IPS-NIHi11 (cell line): ENCODE measurements around the gene TAGLN.

Experiments used
- DNase-seq: peaks from one replicate; pipeline ENCODE4 v3.0.0; 2012; ENCODE audit warnings: mixed read lengths, low spot score

The TAGLN gene

DNA sequence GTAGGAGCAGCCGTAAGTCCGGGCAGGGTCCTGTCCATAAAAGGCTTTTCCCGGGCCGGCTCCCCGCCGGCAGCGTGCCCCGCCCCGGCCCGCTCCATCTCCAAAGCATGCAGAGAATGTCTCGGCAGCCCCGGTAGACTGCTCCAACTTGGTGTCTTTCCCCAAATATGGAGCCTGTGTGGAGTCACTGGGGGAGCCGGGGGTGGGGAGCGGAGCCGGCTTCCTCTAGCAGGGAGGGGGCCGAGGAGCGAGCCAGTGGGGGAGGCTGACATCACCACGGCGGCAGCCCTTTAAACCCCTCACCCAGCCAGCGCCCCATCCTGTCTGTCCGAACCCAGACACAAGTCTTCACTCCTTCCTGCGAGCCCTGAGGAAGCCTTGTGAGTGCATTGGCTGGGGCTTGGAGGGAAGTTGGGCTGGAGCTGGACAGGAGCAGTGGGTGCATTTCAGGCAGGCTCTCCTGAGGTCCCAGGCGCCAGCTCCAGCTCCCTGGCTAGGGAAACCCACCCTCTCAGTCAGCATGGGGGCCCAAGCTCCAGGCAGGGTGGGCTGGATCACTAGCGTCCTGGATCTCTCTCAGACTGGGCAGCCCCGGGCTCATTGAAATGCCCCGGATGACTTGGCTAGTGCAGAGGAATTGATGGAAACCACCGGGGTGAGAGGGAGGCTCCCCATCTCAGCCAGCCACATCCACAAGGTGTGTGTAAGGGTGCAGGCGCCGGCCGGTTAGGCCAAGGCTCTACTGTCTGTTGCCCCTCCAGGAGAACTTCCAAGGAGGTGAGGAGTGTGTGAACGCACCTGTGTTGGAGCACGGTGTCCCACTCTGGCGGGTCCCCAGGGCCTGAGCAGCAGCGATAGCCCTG lies at the start of gene TAGLN:
Gene TAGLN, plus strand, starts transcription at position 318 of the 863 bp plus-strand sequence. CDS start 3,644 bp downstream, outside the sequence.
- peak; percentile 89 for DNase-seq

DNA sequence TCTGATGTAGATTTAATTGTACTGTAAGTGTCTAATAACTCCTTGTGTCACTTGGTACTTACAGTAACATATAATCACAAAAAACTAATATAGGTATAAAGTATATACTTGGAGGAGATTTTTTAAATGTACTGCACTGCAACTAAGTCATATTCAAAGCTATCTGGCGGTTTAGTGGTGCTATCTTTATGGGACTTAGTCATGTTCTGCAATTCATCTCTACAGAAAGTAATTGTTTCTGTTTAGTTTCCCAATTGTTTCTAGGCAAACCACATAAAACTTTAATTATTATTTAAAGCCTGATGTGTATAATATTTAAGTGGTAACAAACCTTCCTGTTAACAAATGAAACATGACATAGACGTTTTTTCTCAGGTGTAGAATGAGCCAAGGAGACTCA lies 47.1 kb upstream of the TAGLN start:
- DNase-seq = no peak

DNA sequence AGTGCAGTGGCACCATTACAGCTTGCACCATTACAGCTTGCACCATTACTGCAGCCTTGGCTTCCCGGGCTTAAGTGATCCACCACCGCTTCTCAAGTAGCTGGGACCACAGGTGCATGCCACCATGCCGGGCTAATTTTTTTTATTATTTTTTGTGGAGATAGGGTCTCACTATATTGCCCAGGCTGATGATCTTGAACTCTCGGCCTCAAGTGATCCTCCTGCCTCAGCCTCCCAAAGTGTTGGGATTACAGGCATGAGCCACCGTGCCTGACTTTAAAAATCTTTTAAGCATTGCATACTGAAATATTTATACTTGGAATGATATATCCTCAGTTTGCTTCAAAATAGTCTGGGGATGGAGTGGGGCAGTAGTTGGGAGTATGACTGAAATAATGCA lies 44.7 kb upstream of the TAGLN start:
- no peak for DNase-seq

DNA sequence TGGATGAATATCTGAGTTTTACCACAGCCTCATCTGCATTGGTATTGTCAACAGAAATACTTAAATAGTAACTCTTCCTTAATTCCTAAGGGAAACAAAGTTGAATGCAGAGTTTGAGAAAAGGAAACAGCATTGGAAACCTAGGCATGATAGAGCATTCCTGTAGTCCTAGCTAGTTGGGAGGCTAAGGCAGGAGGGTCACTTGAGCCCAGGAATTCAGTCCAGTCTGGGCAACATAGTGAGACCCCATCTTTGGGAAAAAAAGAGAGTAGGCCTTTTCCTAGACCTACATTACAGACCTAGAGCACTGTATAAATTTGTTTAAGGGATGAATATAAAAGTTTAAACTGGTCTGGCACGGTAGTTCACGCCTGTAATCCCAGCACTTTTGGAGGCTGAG lies 41.7 kb upstream of the TAGLN start:
- DNase-seq = no peak

DNA sequence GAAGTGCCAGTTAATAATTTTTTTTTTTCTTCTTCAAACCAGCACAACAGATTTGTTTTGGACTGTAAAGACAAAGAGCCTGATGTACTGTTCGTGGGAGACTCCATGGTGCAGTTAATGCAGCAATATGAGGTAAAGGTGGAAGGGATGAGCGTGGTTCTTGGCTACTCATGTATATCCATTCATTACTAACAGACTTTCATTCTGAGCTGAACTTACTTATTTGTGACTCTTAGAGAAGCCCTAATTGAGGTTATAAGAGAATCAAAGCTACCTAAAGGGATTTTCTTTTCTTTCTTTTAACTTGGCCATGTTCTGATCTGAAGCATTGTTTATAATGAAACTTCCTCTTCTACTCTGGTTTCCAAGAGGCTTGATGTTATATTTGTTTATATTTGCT lies 39.3 kb upstream of the TAGLN start:
- DNase-seq = no peak

DNA sequence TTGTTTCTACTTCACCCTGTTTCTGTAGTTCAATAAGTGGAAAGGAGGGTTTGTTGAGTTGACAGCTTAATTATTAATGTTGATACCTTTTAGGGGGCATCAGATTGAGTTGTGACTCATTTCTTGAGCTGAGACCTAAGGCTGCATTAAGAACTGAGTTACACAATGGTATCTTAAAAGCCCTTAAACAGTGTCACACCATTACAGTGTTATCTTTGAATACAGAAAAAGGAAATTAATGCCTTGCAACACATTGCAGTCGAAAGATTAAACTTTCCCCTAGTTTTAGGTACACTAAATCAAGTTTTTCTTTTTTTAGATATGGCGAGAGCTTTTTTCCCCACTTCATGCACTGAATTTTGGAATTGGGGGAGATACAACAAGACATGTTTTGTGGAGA lies 38.3 kb upstream of the TAGLN start:
- no peak for DNase-seq

DNA sequence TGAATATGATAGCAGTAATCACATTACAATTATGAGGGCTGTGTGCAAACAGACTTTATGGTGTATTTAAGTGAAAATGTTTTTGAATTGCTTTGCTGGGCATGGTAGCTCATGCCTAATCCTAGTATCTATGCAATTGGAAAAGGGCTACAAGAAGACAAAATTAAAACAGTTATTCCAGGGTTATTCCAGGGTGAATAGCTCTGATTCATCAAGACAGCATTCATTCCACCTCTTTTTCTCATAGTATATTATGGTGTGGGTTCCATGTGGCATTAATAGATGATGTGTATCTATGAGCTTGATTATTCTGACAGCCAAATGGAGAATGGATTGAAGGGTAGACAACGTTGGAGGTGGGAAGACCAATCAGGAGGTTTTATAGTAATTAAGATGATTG lies 32.7 kb upstream of the TAGLN start:
- DNase-seq = no peak

DNA sequence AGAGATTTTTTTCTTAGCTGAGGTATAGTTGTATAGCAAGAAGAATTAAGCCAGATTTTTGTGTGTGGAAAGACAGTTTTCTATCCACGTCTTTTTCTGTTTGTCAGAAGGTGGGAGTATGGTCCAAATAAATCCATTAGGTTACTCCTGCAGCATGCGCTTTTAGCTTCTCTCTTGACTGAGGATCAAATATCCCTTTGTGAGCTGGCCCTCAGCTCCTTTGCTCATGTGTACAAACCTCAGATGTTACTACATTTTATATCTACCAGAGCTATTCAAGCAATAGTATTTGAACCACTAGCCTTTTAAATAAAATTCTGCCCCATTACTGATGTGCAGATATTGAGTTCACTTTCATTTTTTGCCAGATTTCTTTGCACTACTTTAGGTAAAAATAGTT lies 29.4 kb upstream of the TAGLN start:
- DNase-seq = no peak

DNA sequence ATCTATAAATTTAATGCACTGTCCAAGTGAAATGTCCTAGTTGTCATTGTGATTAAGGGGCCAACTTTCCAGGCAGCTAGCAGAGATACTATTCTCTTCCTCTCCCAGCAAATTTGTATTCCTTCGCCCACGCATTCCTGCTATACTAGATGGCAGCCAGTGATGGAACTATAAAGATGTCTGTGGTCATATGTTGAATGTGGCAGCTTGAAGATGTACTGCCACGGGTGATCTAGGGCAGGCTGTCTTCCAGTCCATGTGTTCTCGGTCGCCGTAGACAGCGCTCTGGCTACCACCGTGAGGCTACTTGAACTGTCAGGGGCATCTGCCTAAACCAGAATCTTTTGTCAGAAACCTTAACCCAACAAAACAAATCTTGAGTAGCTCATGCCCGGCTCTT lies 29.0 kb upstream of the TAGLN start:
- DNase-seq = no peak

DNA sequence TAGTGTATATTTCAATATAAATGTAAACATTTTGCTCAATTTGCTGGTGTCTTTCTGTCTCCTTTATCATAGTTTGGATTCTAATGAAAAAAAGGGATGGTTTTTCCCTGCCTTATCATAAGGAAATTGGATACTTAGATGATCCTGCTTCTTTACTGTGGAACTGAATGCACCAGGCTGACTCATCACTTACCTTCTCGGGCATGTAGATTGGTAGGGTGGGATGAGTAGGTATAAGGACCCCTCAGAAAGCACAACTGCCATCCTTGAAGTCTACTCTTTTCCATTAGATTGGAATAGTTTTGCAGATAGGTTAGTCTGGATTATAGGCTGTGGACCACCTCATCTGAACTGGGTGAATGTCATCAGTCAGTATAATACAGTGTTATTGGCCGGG lies 28.2 kb upstream of the TAGLN start:
- no peak for DNase-seq

DNA sequence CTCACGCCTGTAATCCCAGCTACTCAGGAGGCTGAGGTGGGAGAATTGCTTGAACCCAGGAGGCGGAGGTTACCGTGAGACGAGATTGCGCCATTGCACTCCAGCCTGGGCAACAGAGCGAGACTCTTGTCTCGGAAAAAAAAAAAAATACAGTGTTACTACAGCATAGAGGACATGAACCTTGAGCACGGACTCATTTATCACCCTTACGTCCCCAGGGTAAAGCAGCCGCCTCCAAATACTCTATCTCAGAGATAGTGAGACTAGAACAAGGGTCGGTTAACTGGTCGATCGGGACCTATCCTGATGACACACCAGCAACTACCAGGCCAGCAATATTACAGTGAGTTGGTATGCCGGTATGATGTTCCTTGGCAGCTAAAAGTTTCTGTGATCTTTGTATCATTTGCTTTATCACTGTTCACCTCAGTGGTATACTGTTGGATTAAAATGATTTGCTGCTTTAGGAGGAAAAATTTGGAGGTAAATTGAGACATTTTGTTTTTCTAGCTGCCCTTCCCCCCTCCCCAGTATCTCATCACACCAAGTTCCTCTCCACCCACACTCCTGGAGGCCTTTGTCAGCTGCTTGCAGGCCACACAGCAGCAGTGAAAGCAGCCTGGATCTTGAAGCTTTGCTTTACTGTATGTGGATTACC lies 27.6 kb upstream of the TAGLN start:
- DNase-seq = no peak

DNA sequence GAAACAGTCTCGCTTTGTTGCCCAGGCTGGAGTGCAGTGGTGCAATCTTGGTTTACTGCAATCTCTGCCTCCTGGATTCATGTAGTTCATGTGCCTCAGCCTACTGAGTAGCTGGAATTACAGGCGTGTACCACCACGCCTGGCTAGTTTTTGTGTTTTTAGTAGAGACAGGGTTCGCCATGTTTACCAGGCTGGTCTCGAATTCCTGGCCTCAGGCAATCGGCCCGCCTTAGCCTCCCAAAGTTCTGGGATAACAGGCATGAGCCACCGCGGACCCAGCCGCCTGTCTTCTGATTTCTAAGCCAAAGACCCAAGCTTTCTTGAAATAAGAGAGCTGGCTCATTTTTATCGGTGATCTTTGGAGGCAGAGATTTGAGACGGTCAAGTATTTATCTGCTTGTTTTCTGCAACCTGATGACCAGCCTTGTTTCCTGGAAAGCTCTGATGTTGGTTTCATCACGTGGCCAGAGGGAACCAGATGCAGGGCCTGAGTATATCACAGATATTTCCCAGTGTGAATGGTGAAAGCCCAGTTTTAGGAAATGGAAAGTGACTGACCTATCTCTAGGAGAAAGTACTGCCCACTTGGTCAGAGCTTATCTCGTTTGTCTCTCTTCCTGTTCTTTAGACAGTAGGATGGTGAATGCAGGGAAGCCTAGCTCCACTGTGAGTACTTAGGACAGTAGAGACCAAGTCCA lies 26.3 kb upstream of the TAGLN start:
- DNase-seq = no peak

DNA sequence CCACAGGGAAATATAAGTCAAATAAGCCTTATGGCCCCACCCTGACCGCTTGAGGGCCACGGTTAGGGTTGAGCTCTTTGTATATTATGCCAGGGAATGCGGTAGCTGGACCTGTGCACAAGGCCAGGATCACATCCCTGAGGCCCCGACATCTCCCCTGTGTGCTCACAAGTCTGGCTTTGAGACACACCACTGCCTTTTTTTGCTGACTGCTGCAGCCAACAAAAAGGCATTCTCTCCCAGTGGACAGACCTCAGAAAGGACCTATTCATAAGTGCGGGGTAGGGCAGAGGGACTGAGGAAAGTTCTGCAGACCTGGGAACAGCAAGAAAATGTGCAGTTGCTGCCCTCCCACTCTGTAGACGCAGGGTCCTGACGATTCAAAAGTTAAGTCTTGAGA lies 24.1 kb upstream of the TAGLN start:
- DNase-seq = no peak

DNA sequence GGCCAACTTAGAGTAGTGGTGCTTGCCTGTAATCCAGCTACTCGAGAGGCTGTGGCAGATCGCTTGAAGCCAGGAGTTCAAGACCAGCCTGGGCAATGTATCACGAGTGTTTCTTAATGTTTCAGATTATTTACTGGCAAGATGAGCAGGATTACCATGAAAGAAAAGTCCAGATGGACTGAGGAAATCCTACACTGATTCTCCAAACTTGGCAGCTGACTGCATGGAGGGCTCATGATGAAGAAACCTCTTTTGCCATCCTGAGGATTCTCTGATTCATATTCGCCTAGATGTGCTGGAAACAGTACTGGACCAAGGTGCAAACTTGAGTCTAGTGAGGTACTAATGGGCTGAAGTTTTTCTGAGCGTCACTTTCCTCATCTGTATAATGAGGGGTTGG lies 23.4 kb upstream of the TAGLN start:
- no peak for DNase-seq

DNA sequence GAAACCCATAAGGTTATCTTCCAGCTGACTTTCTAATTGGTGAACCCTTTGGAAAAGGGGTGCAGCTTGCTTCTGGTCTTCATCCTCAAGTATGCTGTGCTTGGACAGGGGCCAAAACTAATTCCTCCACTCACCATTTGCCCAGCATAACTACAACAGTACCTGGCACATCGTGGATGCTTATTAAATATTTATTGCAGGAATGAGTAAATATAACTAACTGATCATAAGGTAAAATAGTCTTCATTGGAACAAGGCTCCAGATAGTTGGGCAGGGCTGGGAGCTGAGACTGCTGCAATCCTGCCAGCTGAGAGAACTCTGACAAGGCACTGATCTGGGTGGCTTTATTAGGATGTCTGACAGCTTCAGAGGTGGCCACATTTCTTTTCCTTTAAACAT lies 23.0 kb upstream of the TAGLN start:
- no peak for DNase-seq

DNA sequence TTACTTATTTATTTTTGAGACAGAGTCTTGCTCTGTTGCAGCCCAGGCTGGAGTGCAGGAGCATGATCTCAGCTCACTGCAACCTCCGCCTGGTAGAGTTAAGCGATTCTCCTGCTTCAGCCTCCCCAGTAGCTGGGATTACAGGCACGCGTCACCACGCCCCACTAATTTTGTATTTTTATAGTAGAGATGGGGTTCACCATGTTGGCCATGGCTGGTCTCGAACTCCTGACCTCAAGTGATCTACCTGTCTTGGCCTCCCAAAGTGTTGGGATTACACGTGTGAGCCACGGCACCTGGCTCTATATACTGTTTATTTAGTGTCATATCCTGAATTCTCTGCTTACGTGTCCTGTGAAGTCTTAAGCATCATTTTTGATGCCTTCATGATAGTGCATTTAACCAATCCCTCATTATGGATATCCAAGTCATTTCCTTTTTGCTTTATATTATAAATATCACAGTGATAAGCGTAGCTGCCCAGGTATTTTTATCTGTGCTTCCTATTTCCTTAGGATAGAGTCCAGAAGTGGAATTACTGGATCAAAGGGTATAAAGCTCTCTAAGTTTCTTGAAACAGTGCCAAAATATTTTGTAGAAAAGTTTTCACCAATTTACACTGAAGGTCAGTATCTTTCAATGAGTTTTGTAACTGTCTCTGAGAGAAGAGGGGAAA lies 21.5 kb upstream of the TAGLN start:
- no peak for DNase-seq

DNA sequence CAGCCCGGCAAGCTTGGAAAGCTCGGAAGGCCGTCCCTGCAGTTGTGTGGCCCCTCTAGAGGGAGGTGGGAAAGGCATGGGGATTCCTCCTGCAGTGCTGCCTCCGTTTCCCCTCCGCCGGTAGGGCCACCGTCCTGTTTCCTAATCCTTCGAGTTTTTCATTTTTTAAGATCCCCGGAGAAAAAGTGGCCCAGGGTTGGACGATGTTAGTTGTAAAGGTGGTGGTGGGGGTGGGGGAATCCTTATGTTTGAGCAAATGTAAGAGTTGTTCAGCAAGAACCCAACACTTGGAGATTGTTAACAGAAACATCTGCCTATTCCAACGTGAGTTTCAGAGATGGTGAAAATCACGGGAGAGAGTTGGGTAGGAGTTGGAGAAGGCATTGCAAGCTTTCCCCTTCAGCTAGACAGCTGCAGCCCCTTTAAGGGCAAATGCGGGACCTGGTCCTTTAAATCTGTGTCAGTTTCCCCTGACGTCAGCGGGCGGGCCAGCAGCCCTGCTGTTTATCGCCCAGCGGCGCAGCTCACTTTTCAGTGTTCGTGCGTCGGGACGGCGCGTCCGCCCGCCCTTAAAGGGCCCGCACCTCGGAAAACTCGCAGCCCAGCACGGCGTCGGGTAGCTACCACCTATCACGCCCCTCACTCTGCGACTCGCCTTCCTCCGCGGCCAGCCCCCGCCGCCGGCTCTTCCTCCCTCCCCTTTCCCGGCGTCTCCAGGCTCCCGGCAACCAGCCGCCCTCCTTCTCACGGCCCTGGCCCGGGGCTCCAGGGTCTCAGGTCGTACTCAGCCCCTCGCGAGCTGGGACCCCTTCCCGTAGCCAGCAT lies 20.7 kb upstream of the TAGLN start, which contains the start of gene SIDT2:
Gene SIDT2, plus strand, starts transcription at position 534 of the 825 bp plus-strand sequence. CDS start 521 bp downstream, outside the sequence.
- DNase-seq = peak; percentile 98

DNA sequence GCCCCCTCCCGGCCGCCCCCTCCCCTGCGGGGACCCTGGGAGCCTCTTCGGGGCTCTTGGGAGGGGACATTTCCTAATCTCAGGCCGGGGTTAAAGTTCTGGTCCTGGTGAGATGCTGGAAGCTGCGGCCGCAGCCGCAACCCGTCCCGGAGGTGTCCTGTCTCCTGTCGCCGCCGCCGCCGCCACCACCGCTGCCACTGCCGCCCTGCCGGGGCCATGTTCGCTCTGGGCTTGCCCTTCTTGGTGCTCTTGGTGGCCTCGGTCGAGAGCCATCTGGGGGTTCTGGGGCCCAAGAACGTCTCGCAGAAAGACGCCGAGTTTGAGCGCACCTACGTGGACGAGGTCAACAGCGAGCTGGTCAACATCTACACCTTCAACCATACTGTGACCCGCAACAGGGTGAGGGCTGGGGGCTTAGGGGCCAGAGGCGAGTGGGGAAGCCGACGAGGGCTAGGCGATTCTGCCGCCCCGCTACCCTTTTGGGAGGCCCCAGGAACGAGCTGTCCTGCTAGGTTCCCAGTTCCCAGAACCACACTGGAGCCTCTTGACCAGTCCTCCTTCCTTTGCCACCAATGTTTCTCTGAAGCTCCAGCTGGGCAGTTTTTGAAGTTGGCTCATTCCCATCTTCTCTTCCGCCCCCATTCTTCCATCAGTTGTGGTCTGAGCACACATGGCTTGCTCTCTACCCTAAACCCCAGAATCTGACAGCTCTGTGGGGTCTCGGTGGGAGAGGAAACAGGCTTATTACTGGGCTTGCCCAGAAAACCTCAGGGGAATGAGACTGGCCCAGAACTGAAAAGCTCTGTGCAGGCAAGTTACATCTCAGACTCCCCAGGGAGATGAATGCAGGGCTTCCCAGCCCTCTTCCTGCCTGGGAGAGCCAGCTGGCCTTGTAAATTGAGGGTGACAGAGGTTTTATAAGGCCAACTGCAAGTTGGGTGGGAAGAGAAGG lies 19.8 kb upstream of the TAGLN start:
- no peak for DNase-seq

DNA sequence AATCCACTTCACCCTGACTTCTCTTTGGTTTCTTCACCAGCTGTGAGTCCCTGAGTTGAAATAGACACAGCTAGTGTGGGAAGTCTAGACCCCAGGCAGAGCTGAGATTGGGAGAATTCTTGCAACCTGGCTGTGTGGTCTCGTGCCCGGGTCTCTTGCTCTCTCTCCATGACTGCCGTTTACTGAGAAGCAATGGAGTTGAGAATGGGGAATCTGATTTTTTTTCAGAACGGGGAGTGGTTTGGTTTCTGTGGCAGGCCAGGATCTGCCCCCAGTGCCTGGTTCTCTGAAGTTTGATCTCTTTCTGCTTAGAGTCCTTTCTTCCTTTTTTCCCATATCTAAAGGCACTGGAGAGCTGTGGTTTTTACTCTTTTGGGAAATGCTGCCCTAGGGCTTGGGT lies 19.1 kb upstream of the TAGLN start:
- DNase-seq = no peak
